ENCODE measurements around the gene SP6. TPM values are rescaled to one million over a fixed set of nuclear protein-coding genes. Genes with fewer than 3 reads are reported as not detected.
A peak's percentile ranks its signal among the peaks of the same experiment; 100 is the strongest.

SP6 gene
- total RNA-seq, 1 experiment from 2014 or later, result 3.3 TPM

DNA sequence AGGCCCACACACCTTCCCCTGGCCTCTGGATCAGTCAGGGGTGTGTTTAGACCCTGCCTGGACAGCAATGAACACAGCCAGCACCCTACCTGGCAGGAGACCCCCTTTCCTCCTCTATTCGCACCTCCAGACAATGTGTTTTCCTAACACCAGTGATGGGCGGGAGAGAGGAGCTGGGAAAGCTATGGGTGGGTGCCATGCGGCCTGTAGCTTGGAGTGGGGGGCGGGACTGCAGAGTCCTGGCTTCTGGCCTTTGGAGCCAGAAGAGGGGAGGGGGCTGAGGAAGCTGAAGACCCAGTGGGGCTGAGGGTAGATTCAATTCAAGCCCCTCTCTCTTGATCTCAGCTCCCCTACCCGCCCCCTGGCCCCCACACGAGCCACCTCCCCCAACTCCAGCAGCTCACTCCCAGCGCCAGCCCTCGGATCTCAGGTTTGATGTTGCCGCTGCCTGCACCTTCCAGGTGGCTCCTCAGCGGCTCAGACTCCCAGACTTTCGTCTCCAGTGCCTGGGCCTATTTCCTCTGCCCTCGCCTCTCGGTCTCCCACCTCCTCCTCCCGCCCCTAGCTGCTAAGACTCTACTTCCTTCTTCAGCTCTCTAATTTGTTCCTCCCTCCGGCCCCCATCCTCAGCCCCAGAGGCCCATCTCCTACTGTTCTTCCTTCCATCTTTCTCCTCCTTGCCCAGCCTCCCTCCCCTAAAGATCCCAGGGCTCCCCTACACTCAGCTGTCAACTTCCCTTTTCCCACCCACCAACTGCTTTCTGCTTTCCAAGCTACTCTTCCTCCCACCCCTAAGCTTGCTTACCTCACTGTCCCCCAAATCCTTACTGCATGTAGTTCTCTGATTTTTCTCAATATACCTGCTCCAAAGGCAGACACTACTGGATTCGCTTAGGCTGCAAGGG lies 6.8 kb upstream of the SP6 start:
- ChIA-PET CTCF (interaction anchor here (0.6 to 4.1 kb wide), 10 partner anchors 10 to 160 kb away, joined by 3 to 58 read pairs (median 4); partner anchors contain the start of gene SCRN2), POLR2A (interaction anchor here (0.7 kb wide), 1 partner anchor 14 kb away, joined by 3 read pairs; no protein-coding TSS in a partner anchor)
- H3K4me1 Mint-ChIP-seq, result peaks cover 42% of the 10 kb centered on the region
- H3K9me3 Mint-ChIP-seq, result no peaks in the 10 kb centered on the region
- DNase-seq (ENCODE audit: low spot score) (no peak), ATAC-seq (peak; percentile 75)
- H3K27me3 Mint-ChIP-seq (ENCODE audit: low read depth), result peaks cover 66% of the 10 kb centered on the region
- no peak overlapping the region for H3K27ac Mint-ChIP-seq
- H3K36me3 Mint-ChIP-seq, result no peaks in the 10 kb centered on the region
- TF ChIP-seq PRRX2 (CRISPR knock-in tag; IDR thresholded peaks at IDR 0.05) (no peak), ZNF416 (CRISPR knock-in tag; IDR thresholded peaks at IDR 0.05) (no peak), ZNF219 (CRISPR knock-in tag; IDR thresholded peaks at IDR 0.05; ENCODE audit: borderline replicate concordance) (no peak), FOXP1 (CRISPR knock-in tag; IDR thresholded peaks at IDR 0.05; ENCODE audit: borderline replicate concordance) (no peak)
- no peak overlapping the region for H3K4me3 Mint-ChIP-seq

DNA sequence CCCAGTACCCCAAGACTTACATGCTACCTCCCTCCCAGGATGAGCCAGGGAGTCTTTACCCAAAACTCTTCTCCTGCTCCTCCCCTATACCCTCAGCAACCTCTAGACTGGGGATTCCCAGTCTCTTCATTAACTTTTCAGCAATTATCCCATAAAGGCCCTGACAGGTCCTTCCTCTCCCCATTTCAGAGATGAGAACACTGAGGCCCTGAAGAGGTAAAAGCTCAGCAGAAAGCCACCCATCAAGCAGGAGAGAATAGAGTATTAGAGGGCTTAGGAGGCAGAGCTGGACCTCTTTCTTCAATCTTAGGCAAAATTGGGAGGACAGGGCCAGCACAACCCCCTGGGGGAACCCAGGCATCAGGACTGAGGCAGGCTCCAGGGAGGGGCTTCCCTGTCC lies 5.9 kb upstream of the SP6 start:
- no peak for ATAC-seq
- Mint-ChIP-seq H3K9me3 (no peaks in the 10 kb centered on the region), H3K27me3 (ENCODE audit: low read depth) (peaks cover 76% of the 10 kb centered on the region), H3K4me3 (no peak overlapping the region), H3K36me3 (no peaks in the 10 kb centered on the region), H3K4me1 (peaks cover 50% of the 10 kb centered on the region), H3K27ac (no peak overlapping the region)
- CTCF ChIA-PET, result interaction anchor here (1.2 to 4.1 kb wide), 6 partner anchors 9 to 90 kb away, joined by 3 to 58 read pairs (median 8); no protein-coding TSS in a partner anchor
- POLR2A ChIA-PET, result no interaction called here
- DNase-seq (ENCODE audit: low spot score), result no peak
- no peak for TF ChIP-seq PRRX2 (CRISPR knock-in tag; IDR thresholded peaks at IDR 0.05)
- no peak for TF ChIP-seq TEAD4 (CRISPR knock-in tag; IDR thresholded peaks at IDR 0.05)
- no peak for TF ChIP-seq HMGA2 (CRISPR knock-in tag; IDR thresholded peaks at IDR 0.05)
- TF ChIP-seq, protein P1, sequence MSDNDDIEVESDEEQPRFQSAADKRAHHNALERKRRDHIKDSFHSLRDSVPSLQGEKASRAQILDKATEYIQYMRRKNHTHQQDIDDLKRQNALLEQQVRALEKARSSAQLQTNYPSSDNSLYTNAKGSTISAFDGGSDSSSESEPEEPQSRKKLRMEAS (CRISPR knock-in tag; IDR thresholded peaks at IDR 0.05), result no peak
- TF ChIP-seq, protein P2, sequence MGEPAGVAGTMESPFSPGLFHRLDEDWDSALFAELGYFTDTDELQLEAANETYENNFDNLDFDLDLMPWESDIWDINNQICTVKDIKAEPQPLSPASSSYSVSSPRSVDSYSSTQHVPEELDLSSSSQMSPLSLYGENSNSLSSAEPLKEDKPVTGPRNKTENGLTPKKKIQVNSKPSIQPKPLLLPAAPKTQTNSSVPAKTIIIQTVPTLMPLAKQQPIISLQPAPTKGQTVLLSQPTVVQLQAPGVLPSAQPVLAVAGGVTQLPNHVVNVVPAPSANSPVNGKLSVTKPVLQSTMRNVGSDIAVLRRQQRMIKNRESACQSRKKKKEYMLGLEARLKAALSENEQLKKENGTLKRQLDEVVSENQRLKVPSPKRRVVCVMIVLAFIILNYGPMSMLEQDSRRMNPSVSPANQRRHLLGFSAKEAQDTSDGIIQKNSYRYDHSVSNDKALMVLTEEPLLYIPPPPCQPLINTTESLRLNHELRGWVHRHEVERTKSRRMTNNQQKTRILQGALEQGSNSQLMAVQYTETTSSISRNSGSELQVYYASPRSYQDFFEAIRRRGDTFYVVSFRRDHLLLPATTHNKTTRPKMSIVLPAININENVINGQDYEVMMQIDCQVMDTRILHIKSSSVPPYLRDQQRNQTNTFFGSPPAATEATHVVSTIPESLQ (CRISPR knock-in tag; IDR thresholded peaks at IDR 0.05), result no peak
- TF ChIP-seq, protein P3, sequence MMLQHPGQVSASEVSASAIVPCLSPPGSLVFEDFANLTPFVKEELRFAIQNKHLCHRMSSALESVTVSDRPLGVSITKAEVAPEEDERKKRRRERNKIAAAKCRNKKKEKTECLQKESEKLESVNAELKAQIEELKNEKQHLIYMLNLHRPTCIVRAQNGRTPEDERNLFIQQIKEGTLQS (CRISPR knock-in tag; conservative IDR thresholded peaks at IDR 0.05), result no peak
- no peak for TF ChIP-seq ZNF416 (CRISPR knock-in tag; IDR thresholded peaks at IDR 0.05)
- TF ChIP-seq, protein P4, sequence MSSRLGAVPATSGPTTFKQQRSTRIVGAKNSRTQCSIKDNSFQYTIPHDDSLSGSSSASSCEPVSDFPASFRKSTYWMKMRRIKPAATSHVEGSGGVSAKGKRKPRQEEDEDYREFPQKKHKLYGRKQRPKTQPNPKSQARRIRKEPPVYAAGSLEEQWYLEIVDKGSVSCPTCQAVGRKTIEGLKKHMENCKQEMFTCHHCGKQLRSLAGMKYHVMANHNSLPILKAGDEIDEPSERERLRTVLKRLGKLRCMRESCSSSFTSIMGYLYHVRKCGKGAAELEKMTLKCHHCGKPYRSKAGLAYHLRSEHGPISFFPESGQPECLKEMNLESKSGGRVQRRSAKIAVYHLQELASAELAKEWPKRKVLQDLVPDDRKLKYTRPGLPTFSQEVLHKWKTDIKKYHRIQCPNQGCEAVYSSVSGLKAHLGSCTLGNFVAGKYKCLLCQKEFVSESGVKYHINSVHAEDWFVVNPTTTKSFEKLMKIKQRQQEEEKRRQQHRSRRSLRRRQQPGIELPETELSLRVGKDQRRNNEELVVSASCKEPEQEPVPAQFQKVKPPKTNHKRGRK (CRISPR knock-in tag; IDR thresholded peaks at IDR 0.05; ENCODE audit: borderline replicate concordance), result no peak
- no peak for TF ChIP-seq NFATC4 (CRISPR knock-in tag; IDR thresholded peaks at IDR 0.05)
- no peak for TF ChIP-seq ZNF423 (CRISPR knock-in tag; IDR thresholded peaks at IDR 0.05)

DNA sequence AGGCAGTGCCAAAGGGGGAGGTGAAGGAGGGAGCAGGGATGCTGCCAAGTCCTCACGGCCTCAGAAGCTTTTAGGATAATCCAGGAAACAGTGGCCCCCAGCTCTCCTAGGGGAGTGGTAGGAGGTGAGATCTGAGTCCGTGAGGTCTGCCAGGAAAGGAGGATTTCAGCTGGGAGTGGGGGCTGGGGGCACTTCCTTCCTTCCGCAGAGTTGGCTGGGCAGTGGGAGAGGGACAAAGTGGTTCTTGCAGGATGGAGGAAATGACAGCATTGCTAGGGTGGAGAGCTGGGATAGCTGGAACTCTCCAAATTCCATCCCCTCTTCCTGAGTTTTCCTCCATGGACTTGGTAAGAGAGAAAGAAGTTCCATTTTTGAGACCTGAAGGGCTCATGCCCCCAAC lies 4.8 kb upstream of the SP6 start:
- POLR2A ChIA-PET, result no interaction called here
- Mint-ChIP-seq H3K36me3 (no peaks in the 10 kb centered on the region), H3K4me1 (peaks cover 50% of the 10 kb centered on the region), H3K4me3 (no peak overlapping the region), H3K9me3 (no peaks in the 10 kb centered on the region), H3K27ac (no peak overlapping the region), H3K27me3 (ENCODE audit: low read depth) (peaks cover 79% of the 10 kb centered on the region)
- ATAC-seq (no peak), DNase-seq (ENCODE audit: low spot score) (no peak)
- CTCF ChIA-PET, result interaction anchor here (0.8 to 4.1 kb wide), 8 partner anchors 8 to 91 kb away, joined by 3 to 58 read pairs (median 7); partner anchors contain the start of gene SCRN2
- TF ChIP-seq, protein P5, sequence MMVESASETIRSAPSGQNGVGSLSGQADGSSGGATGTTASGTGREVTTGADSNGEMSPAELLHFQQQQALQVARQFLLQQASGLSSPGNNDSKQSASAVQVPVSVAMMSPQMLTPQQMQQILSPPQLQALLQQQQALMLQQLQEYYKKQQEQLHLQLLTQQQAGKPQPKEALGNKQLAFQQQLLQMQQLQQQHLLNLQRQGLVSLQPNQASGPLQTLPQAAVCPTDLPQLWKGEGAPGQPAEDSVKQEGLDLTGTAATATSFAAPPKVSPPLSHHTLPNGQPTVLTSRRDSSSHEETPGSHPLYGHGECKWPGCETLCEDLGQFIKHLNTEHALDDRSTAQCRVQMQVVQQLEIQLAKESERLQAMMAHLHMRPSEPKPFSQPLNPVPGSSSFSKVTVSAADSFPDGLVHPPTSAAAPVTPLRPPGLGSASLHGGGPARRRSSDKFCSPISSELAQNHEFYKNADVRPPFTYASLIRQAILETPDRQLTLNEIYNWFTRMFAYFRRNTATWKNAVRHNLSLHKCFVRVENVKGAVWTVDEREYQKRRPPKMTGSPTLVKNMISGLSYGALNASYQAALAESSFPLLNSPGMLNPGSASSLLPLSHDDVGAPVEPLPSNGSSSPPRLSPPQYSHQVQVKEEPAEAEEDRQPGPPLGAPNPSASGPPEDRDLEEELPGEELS (CRISPR knock-in tag; IDR thresholded peaks at IDR 0.05), result no peak
- TF ChIP-seq CBFB (CRISPR knock-in tag; IDR thresholded peaks at IDR 0.05; ENCODE audit: low read depth), result no peak
- TF ChIP-seq, protein P6, sequence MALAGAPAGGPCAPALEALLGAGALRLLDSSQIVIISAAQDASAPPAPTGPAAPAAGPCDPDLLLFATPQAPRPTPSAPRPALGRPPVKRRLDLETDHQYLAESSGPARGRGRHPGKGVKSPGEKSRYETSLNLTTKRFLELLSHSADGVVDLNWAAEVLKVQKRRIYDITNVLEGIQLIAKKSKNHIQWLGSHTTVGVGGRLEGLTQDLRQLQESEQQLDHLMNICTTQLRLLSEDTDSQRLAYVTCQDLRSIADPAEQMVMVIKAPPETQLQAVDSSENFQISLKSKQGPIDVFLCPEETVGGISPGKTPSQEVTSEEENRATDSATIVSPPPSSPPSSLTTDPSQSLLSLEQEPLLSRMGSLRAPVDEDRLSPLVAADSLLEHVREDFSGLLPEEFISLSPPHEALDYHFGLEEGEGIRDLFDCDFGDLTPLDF (CRISPR knock-in tag; IDR thresholded peaks at IDR 0.05), result no peak
- TF ChIP-seq, protein P7, sequence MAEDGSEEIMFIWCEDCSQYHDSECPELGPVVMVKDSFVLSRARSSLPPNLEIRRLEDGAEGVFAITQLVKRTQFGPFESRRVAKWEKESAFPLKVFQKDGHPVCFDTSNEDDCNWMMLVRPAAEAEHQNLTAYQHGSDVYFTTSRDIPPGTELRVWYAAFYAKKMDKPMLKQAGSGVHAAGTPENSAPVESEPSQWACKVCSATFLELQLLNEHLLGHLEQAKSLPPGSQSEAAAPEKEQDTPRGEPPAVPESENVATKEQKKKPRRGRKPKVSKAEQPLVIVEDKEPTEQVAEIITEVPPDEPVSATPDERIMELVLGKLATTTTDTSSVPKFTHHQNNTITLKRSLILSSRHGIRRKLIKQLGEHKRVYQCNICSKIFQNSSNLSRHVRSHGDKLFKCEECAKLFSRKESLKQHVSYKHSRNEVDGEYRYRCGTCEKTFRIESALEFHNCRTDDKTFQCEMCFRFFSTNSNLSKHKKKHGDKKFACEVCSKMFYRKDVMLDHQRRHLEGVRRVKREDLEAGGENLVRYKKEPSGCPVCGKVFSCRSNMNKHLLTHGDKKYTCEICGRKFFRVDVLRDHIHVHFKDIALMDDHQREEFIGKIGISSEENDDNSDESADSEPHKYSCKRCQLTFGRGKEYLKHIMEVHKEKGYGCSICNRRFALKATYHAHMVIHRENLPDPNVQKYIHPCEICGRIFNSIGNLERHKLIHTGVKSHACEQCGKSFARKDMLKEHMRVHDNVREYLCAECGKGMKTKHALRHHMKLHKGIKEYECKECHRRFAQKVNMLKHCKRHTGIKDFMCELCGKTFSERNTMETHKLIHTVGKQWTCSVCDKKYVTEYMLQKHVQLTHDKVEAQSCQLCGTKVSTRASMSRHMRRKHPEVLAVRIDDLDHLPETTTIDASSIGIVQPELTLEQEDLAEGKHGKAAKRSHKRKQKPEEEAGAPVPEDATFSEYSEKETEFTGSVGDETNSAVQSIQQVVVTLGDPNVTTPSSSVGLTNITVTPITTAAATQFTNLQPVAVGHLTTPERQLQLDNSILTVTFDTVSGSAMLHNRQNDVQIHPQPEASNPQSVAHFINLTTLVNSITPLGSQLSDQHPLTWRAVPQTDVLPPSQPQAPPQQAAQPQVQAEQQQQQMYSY (CRISPR knock-in tag; IDR thresholded peaks at IDR 0.05), result no peak
- TF ChIP-seq SP1 (CRISPR knock-in tag; conservative IDR thresholded peaks at IDR 0.05), result no peak
- TF ChIP-seq, protein P8, sequence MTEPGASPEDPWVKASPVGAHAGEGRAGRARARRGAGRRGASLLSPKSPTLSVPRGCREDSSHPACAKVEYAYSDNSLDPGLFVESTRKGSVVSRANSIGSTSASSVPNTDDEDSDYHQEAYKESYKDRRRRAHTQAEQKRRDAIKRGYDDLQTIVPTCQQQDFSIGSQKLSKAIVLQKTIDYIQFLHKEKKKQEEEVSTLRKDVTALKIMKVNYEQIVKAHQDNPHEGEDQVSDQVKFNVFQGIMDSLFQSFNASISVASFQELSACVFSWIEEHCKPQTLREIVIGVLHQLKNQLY (CRISPR knock-in tag; IDR thresholded peaks at IDR 0.05), result no peak

Data from WTC11 (cell line).